Measurements from ENCODE around the gene TMTC1.

GRCh38 chr12:29640589-29641345, 143.0 kb downstream of the TMTC1 start:
- peak in 1 of 4 experiments; percentile 11 for TF ChIP-seq CTCF (IDR thresholded peaks at IDR 0.05)
- no peak for TF ChIP-seq POLR2A (IDR thresholded peaks at IDR 0.05)

Data from uterus (tissue), 2 donors.